Kidney (tissue), 14 donors: ENCODE results near the gene TNS2. TPM values are rescaled to one million over a fixed set of nuclear protein-coding genes. Genes with fewer than 3 reads are reported as not detected.

Experiments used
- DNase-seq, 5 donors: peaks; one replicate each; pipeline ENCODE4 v3.0.0-alpha.2; 2013 to 2020
- FAIRE-seq: peaks from 2 replicates; lab custom pipeline; 2012; peaks lifted over from hg19 to GRCh38; lab: Jason Lieb, UNC
- H3K27ac ChIP-seq, 2 donors: one replicate each; pipeline ENCODE4 v1.7.0; 2013; ENCODE audit warnings: low read depth in 2 of 2, low read length in 2 of 2, inconsistent platforms in 1 of 2
- H3K27me3 ChIP-seq: one replicate; pipeline ENCODE4 v1.7.1; 2013; ENCODE audit warnings: low read length, inconsistent platforms; ENCODE audit not compliant: control insufficient read depth, insufficient read depth
- H3K36me3 ChIP-seq, 3 donors: one replicate each; pipeline versions ENCODE4 v1.7.0 to v1.7.1; 2013; ENCODE audit warnings: low read length in 3 of 3, control low read depth in 1 of 3, inconsistent platforms in 1 of 3; ENCODE audit not compliant: insufficient read depth in 3 of 3, control insufficient read depth in 2 of 3
- H3K4me1 ChIP-seq, 3 donors: one replicate each; pipeline versions ENCODE4 v1.7.0 to v1.7.1; 2013; ENCODE audit warnings: low read length in 3 of 3, inconsistent platforms in 1 of 3, low read depth in 1 of 3; ENCODE audit not compliant: control insufficient read depth in 2 of 3, insufficient read depth in 2 of 3
- H3K4me3 ChIP-seq, 3 donors: one replicate each; pipeline versions ENCODE4 v1.7.0 to v1.8.1; 2013; ENCODE audit warnings: low read length in 3 of 3, control low read depth in 1 of 3, inconsistent platforms in 1 of 3
- H3K9ac ChIP-seq, 3 donors: one replicate each; pipeline versions ENCODE4 v1.7.0 to v1.7.1; 2013; ENCODE audit warnings: low read length in 3 of 3, control low read depth in 1 of 3, inconsistent platforms in 1 of 3
- H3K9me3 ChIP-seq, 3 donors: one replicate each; pipeline versions ENCODE4 v1.7.0 to v1.7.1; 2013; ENCODE audit warnings: low read length in 3 of 3, control low read depth in 1 of 3, inconsistent platforms in 1 of 3; ENCODE audit not compliant: control insufficient read depth in 2 of 3, insufficient read depth in 1 of 3
- CTCF ChIP-seq: IDR thresholded peaks from 3 replicates; pipeline ENCODE4 v1.5.1; 2012; ENCODE audit warnings: mild to moderate bottlenecking, moderate library complexity, borderline replicate concordance; ENCODE audit not compliant: insufficient read depth; ENCODE audit errors: extremely low read depth
- intact Hi-C: fragments of 100-400 bp; cut with DNase I; formaldehyde crosslinking; loops from one replicate; pipeline ENCODE4 v1.11.1; 2022
- polyA plus RNA-seq: library from polyadenylated mRNA; stranded (reverse); fragments of 350-450 nt; fragmentation: Illumina TruSeq; extraction: RNeasy Lipid Tissue Mini Kit (QIAGEN cat#74804); gene quantifications from one replicate; pipeline ENCODE4 v1.2.3, GENCODE V29; 2014; ENCODE audit warnings: low read depth, low replicate concordance; ENCODE audit not compliant: insufficient read depth
- total RNA-seq: library from RNA; stranded (reverse); fragmentation: NEBNext Ultra II Directional; extraction: Animal tissue kit (Norgen Biotek cat#: 25700); gene quantifications from one replicate; pipeline ENCODE4 v1.2.1, GENCODE V29; 2021
- donor health status: control.
- donor health status: control.
- donor health status: control.
- donor health status: control.
- donor health status: control.
- donor health status: DM: yes; HTN: yes; CAD: no.
- donor health status: Normal renal cell carcinoma (clear cell type).

Gene TNS2
- total and polyA plus RNA-seq, 2 donors from 2014 or later, result 90.1 to 179 TPM

- Histone ChIP-seq H3K9ac (peak overlapping the region in 1 of 3 donors; percentile 97), H3K27me3 (no peaks in the 10 kb centered on the region), H3K27ac (peak overlapping the region; percentile 99), H3K9me3 (no peaks in the 10 kb centered on the region), H3K4me3 (peak overlapping the region in 2 of 3 donors; percentile 79 to 84), H3K4me1 (peaks cover 13 to 68% (median 53%) of the 10 kb centered on the region in 3 donors), H3K36me3 (peaks cover 0 to 18% (median 9%) of the 10 kb centered on the region in 3 donors)
- intact Hi-C loops, result no loop called here
- DNase-seq, result peak; percentile 55 to 97 (median 83)
- FAIRE-seq, result no peak
- no peak for TF ChIP-seq CTCF
These were observed 2.8 kb downstream of the TNS2 start for GRCh38 chr12:53052419-53053217.

GRCh38 chr12:53053218-53054111 is 3.6 kb downstream of the TNS2 start:
- Histone ChIP-seq H3K27ac (peak overlapping the region; percentile 95 to 99), H3K4me3 (peak overlapping the region; percentile 55 to 66 (median 57)), H3K9me3 (no peaks in the 10 kb centered on the region), H3K27me3 (no peaks in the 10 kb centered on the region), H3K36me3 (peaks cover 0 to 22% (median 12%) of the 10 kb centered on the region in 3 donors), H3K4me1 (peaks cover 13 to 59% (median 47%) of the 10 kb centered on the region in 3 donors), H3K9ac (peak overlapping the region in 2 of 3 donors; percentile 49 to 60)
- intact Hi-C loops, result no loop called here
- DNase-seq, result peak; percentile 76 to 90 (median 84)
- TF ChIP-seq CTCF, result peak; percentile 72
- no peak for FAIRE-seq

GRCh38 chr12:53054112-53054878 is 4.4 kb downstream of the TNS2 start:
- H3K4me3 ChIP-seq, result peak overlapping the region; percentile 55 to 66 (median 57)
- no peak for TF ChIP-seq CTCF
- H3K27ac ChIP-seq, result peak overlapping the region; percentile 95 to 99
- intact Hi-C loops, result no loop called here
- peaks cover 9 to 51% (median 39%) of the 10 kb centered on the region in 3 donors for H3K4me1 ChIP-seq
- FAIRE-seq (peak; percentile 17), DNase-seq (peak; percentile 97 to 98 (median 98))
- peak overlapping the region; percentile 11 to 60 (median 49) for H3K9ac ChIP-seq
- H3K27me3 ChIP-seq, result no peaks in the 10 kb centered on the region
- H3K9me3 ChIP-seq, result no peaks in the 10 kb centered on the region
- peaks cover 0 to 22% (median 12%) of the 10 kb centered on the region in 3 donors for H3K36me3 ChIP-seq
